GM19328 (cell line): Measurements from ENCODE around the gene F13A1.

Source experiments
- ATAC-seq: cut with Tn5 transposase; IDR thresholded peaks from one replicate; pipeline ENCODE4 v1.9.1; 2021; ENCODE audit warnings: mild to moderate bottlenecking, moderate library complexity; ENCODE audit not compliant: unreplicated experiment

F13A1 gene

GRCh38 chr6:6319952-6320811 is at the start of gene F13A1:
F13A1 (minus strand) TSS chr6:6320662; CDS start chr6:6318664, 1,998 bp downstream.
- ATAC-seq, result no peak

- ATAC-seq, result no peak
These were observed 48.2 kb upstream of the F13A1 start for GRCh38 chr6:6368684-6369052.

- ATAC-seq, result no peak
These were observed 47.7 kb upstream of the F13A1 start for GRCh38 chr6:6368040-6368683.

GRCh38 chr6:6366803-6367202 is 46.3 kb upstream of the F13A1 start:
- ATAC-seq, result no peak

- no peak for ATAC-seq
These were observed 44.8 kb upstream of the F13A1 start for GRCh38 chr6:6365242-6365641.

GRCh38 chr6:6362056-6362840 is 41.8 kb upstream of the F13A1 start:
- ATAC-seq, result no peak

GRCh38 chr6:6357530-6357929 is 37.1 kb upstream of the F13A1 start:
- no peak for ATAC-seq

GRCh38 chr6:6357032-6357431 is 36.6 kb upstream of the F13A1 start:
- ATAC-seq, result no peak

- ATAC-seq, result no peak
These were observed 32.3 kb upstream of the F13A1 start for GRCh38 chr6:6352772-6353171.

- ATAC-seq, result no peak
These were observed 31.1 kb upstream of the F13A1 start for GRCh38 chr6:6351511-6352025.

- ATAC-seq, result no peak
These were observed 30.2 kb upstream of the F13A1 start for GRCh38 chr6:6350696-6351095.

- ATAC-seq, result no peak
These were observed 27.8 kb upstream of the F13A1 start for GRCh38 chr6:6348256-6348655.

- ATAC-seq, result no peak
These were observed 26.1 kb upstream of the F13A1 start for GRCh38 chr6:6346427-6347023.

- no peak for ATAC-seq
These were observed 13.0 kb upstream of the F13A1 start for GRCh38 chr6:6333501-6333900.

GRCh38 chr6:6332811-6333244 is 12.4 kb upstream of the F13A1 start:
- ATAC-seq, result peak; percentile 14

GRCh38 chr6:6331946-6332601 is 11.6 kb upstream of the F13A1 start:
- peak; percentile 72 for ATAC-seq

GRCh38 chr6:6331393-6331792 is 10.9 kb upstream of the F13A1 start:
- ATAC-seq, result no peak

- ATAC-seq, result no peak
These were observed 9.9 kb upstream of the F13A1 start for GRCh38 chr6:6330407-6330806.

GRCh38 chr6:6328451-6328850 is 8.0 kb upstream of the F13A1 start:
- ATAC-seq, result no peak

- ATAC-seq, result no peak
These were observed 2.9 kb upstream of the F13A1 start for GRCh38 chr6:6323352-6323751.
